A549 (cell line): ENCODE results near the gene CFL1.

ENCODE experiments used
- MAX ChIP-seq: IDR thresholded peaks from 2 replicates; pipeline ENCODE4 v1.6.1; 2012
- POLR2A ChIP-seq: IDR thresholded peaks from 2 replicates; pipeline ENCODE4 v1.6.1; 2012; ENCODE audit warnings: mild to moderate bottlenecking, low read length
- USF2 ChIP-seq: fragments of 450-650 bp; IDR thresholded peaks from 2 replicates; pipeline ENCODE4 v1.6.1; 2014; ENCODE audit warnings: antibody characterized with exemption

- no peak for TF ChIP-seq MAX
- TF ChIP-seq USF2, result no peak
- TF ChIP-seq POLR2A, result no peak
Measured at GRCh38 chr11:65849366-65849765, 8.6 kb downstream of the CFL1 start.
